DND-41 (cell line): Measurements from ENCODE around the gene TKT.

ENCODE experiments used
- ATAC-seq: fragments of 200-7000 bp; cut with Tn5 transposase; 3 replicates; pipeline ENCODE4 v1.9.1; 2021; ENCODE audit warnings: low read depth; ENCODE audit not compliant: insufficient read depth
- DNase-seq: peaks from one replicate; pipeline ENCODE4 v3.0.0-alpha.2; 2020
- H2AFZ ChIP-seq: 2 replicates; pipeline ENCODE4 v1.6.0; 2012; ENCODE audit warnings: low read depth, low read length
- H3K27ac ChIP-seq: 2 replicates; pipeline ENCODE4 v1.5.1; 2012; ENCODE audit warnings: low read length, inconsistent platforms
- H3K27me3 ChIP-seq: fragments of 200-600 bp; sonication (generic); 2 replicates; pipeline ENCODE4 v1.6.0; 2012; ENCODE audit warnings: low read length, mild to moderate bottlenecking, inconsistent platforms; ENCODE audit not compliant: insufficient read depth, poor library complexity
- H3K36me3 ChIP-seq: 2 replicates; pipeline ENCODE4 v1.5.1; 2012; ENCODE audit warnings: low read length, inconsistent platforms; ENCODE audit not compliant: insufficient read depth
- H3K4me1 ChIP-seq: 2 replicates; pipeline ENCODE4 v1.5.1; 2012; ENCODE audit warnings: mild to moderate bottlenecking, low read length; ENCODE audit not compliant: insufficient read depth
- H3K4me2 ChIP-seq: 2 replicates; pipeline ENCODE4 v1.6.0; 2012; ENCODE audit warnings: mild to moderate bottlenecking, moderate library complexity, low read length, inconsistent platforms; ENCODE audit not compliant: insufficient read depth
- H3K4me3 ChIP-seq, 2 experiments: fragments of 200-600 bp in 1 of 2; shearing (Covaris generic) in 1 of 2; 2 replicates each; pipeline ENCODE4 v1.5.1; 2012 to 2016; ENCODE audit warnings: inconsistent platforms in 2 of 2, low read length in 2 of 2, mild to moderate bottlenecking in 2 of 2, low read depth in 1 of 2, moderate library complexity in 1 of 2
- H3K79me2 ChIP-seq: 2 replicates; pipeline ENCODE4 v1.6.0; 2012; ENCODE audit warnings: low read length, inconsistent platforms; ENCODE audit not compliant: insufficient read depth
- H3K9ac ChIP-seq: 2 replicates; pipeline ENCODE4 v1.6.0; 2012; ENCODE audit warnings: low read depth, mild to moderate bottlenecking, inconsistent platforms, low read length, moderate library complexity
- H3K9me3 ChIP-seq: 2 replicates; pipeline ENCODE4 v1.5.1; 2012; ENCODE audit warnings: low read length, moderate library complexity, mild to moderate bottlenecking, inconsistent platforms; ENCODE audit not compliant: insufficient read depth, severe bottlenecking
- H4K20me1 ChIP-seq: 2 replicates; pipeline ENCODE4 v1.6.0; 2012; ENCODE audit warnings: low read length; ENCODE audit not compliant: insufficient read depth
- CTCF ChIP-seq: IDR thresholded peaks from 2 replicates; pipeline ENCODE4 v1.5.1; 2012; ENCODE audit warnings: borderline replicate concordance, low read length, moderate library complexity, mild to moderate bottlenecking; ENCODE audit not compliant: poor library complexity, severe bottlenecking; ENCODE audit errors: extremely low read depth
- EZH2 ChIP-seq: IDR thresholded peaks from 3 replicates; pipeline ENCODE4 v1.6.1; 2012; ENCODE audit warnings: borderline replicate concordance, low read depth, mild to moderate bottlenecking, moderate library complexity, low read length, inconsistent platforms; ENCODE audit not compliant: severe bottlenecking

The TKT gene

DNA sequence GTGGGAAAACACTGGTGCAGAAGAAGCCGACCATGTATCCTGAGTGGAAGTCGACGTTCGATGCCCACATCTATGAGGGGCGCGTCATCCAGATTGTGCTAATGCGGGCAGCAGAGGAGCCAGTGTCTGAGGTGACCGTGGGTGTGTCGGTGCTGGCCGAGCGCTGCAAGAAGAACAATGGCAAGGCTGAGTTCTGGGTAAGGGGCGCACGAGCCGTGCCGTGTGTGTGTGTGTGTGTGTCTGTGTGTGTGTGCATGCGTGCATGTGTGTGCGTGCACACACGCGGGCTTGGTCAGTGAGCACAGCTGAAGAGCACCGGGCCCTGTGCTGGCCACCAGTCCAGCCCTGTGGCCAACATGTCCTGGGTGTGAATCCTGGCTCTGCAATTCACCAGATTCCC is 76.2 kb downstream of the TKT start:
- H3K4me3 ChIP-seq = no peak overlapping the region
- H3K9ac ChIP-seq = no peak overlapping the region
- TF ChIP-seq CTCF (no peak), EZH2 (no peak)
- H3K4me2 ChIP-seq = no peak overlapping the region
- peaks cover 4% of the 10 kb centered on the region; the same call in 1 of the 2 replicates for H4K20me1 ChIP-seq
- H3K27me3 ChIP-seq = no peaks in the 10 kb centered on the region
- H2AFZ ChIP-seq = no peak overlapping the region
- ATAC-seq (no peak), DNase-seq (no peak)
- H3K4me1 ChIP-seq = no peaks in the 10 kb centered on the region
- H3K9me3 ChIP-seq = no peaks in the 10 kb centered on the region
- no peaks in the 10 kb centered on the region for H3K36me3 ChIP-seq
- H3K79me2 ChIP-seq = no peaks in the 10 kb centered on the region
- no peak overlapping the region for H3K27ac ChIP-seq

- TF ChIP-seq EZH2 = no peak
- TF ChIP-seq CTCF = no peak
- Histone ChIP-seq H4K20me1 (peaks cover 4% of the 10 kb centered on the region; the same call in 1 of the 2 replicates), H3K36me3 (no peaks in the 10 kb centered on the region), H3K9me3 (no peaks in the 10 kb centered on the region), H3K27ac (no peak overlapping the region), H3K27me3 (no peaks in the 10 kb centered on the region), H2AFZ (no peak overlapping the region), H3K4me1 (no peaks in the 10 kb centered on the region), H3K79me2 (no peaks in the 10 kb centered on the region), H3K4me3 (no peak overlapping the region), H3K4me2 (no peak overlapping the region), H3K9ac (no peak overlapping the region)
- DNase-seq (no peak), ATAC-seq (no peak)
Measured at GRCh38 chr3:53178246-53178645, 77.6 kb downstream of the TKT start.

GRCh38 chr3:53175613-53176540 is 79.9 kb downstream of the TKT start:
- Histone ChIP-seq H3K4me2 (no peak overlapping the region), H3K36me3 (no peaks in the 10 kb centered on the region), H3K27ac (no peak overlapping the region), H3K4me1 (no peaks in the 10 kb centered on the region), H3K27me3 (no peaks in the 10 kb centered on the region), H4K20me1 (peaks cover 4% of the 10 kb centered on the region; the same call in 1 of the 2 replicates), H3K9ac (no peak overlapping the region), H2AFZ (no peak overlapping the region), H3K4me3 (no peak overlapping the region), H3K79me2 (no peaks in the 10 kb centered on the region), H3K9me3 (no peaks in the 10 kb centered on the region)
- no peak for TF ChIP-seq CTCF
- TF ChIP-seq EZH2 = no peak
- no peak for ATAC-seq
- DNase-seq = no peak
